PC-3 (cell line): ENCODE results near the gene HOXA6. TPM values are rescaled to one million over a fixed set of nuclear protein-coding genes. Genes with fewer than 3 reads are reported as not detected.

ENCODE experiments used
- ATAC-seq: fragments of 200-7000 bp; cut with Tn5 transposase; 2 replicates; pipeline ENCODE4 v1.9.1; 2020; ENCODE audit warnings: mild to moderate bottlenecking, moderate library complexity
- BruUV-seq: library from RNA; stranded (reverse); fragments of 400-500 nt; replicated peaks from 2 replicates; lab custom pipeline; 2021; lab: Mats Ljungman, UMichigan
- CTCF ChIA-PET: fragments of 300-600 bp; sonication (Branson Sonifier 250); formaldehyde crosslinking; loops from one replicate; lab custom pipeline; 2022; ENCODE audit warnings: antibody characterized with exemption; lab: Charles Lee
- POLR2A ChIA-PET: fragments of 300-600 bp; sonication (Branson Sonifier 250); formaldehyde crosslinking; loops from one replicate; lab custom pipeline; 2022; ENCODE audit warnings: antibody characterized with exemption; ENCODE audit not compliant: unreplicated experiment; lab: Charles Lee
- DNase-seq: peaks from one replicate; pipeline ENCODE4 v3.0.0-alpha.2; 2015
- H2AFZ ChIP-seq: fragments of 300-600 bp; sonication (generic); 2 replicates; pipeline ENCODE4 v1.6.0; 2016; ENCODE audit warnings: antibody characterized with exemption, low read length
- H3F3A ChIP-seq: fragments of 300-600 bp; sonication (generic); one replicate; pipeline ENCODE4 v1.6.0; 2017; ENCODE audit warnings: antibody characterized with exemption, low read length, control low read depth, mild to moderate bottlenecking; ENCODE audit not compliant: unreplicated experiment
- H3K27ac ChIP-seq: fragments of 300-600 bp; sonication (generic); 2 replicates; pipeline ENCODE4 v1.5.1; 2016; ENCODE audit warnings: mild to moderate bottlenecking, low read length
- H3K27me3 ChIP-seq: fragments of 300-600 bp; sonication (generic); 2 replicates; pipeline ENCODE4 v1.6.1; 2016; ENCODE audit warnings: low read length, mixed read lengths
- H3K36me3 ChIP-seq: fragments of 300-600 bp; sonication (generic); 2 replicates; pipeline ENCODE4 v1.6.1; 2016; ENCODE audit warnings: low read depth, mixed run types, low read length, mixed read lengths
- H3K4me1 ChIP-seq: fragments of 300-600 bp; sonication (generic); 2 replicates; pipeline ENCODE4 v1.5.1; 2016; ENCODE audit warnings: low read length; ENCODE audit not compliant: insufficient read depth
- H3K4me2 ChIP-seq: fragments of 300-600 bp; sonication (generic); 2 replicates; pipeline ENCODE4 v1.6.0; 2016; ENCODE audit warnings: low read length
- H3K4me3 ChIP-seq: fragments of 300-600 bp; sonication (generic); 2 replicates; pipeline ENCODE4 v1.5.1; 2016; ENCODE audit warnings: mild to moderate bottlenecking, low read length, mixed read lengths
- H3K79me2 ChIP-seq: fragments of 300-600 bp; sonication (generic); 2 replicates; pipeline ENCODE4 v1.6.1; 2017; ENCODE audit warnings: low read length, mixed read lengths
- H3K9ac ChIP-seq: fragments of 300-600 bp; sonication (generic); 2 replicates; pipeline ENCODE4 v1.6.0; 2016; ENCODE audit warnings: mild to moderate bottlenecking, low read length
- H3K9me2 ChIP-seq: fragments of 300-600 bp; sonication (generic); replicated peaks from 2 replicates; pipeline ENCODE4 v1.6.1; 2016; ENCODE audit warnings: mixed run types, low read length, mixed read lengths
- H3K9me3 ChIP-seq: fragments of 300-600 bp; sonication (generic); 2 replicates; pipeline ENCODE4 v1.6.1; 2016; ENCODE audit warnings: low read length, mixed read lengths
- H4K20me1 ChIP-seq: fragments of 300-600 bp; sonication (generic); 2 replicates; pipeline ENCODE4 v1.6.1; 2016; ENCODE audit warnings: low read length, mixed read lengths
- CTCF ChIP-seq: fragments of 300-600 bp; sonication (generic); conservative IDR thresholded peaks from 2 replicates; pipeline ENCODE4 v1.5.1; 2017; ENCODE audit warnings: antibody characterized with exemption, low read depth, mild to moderate bottlenecking, low read length
- EZH2 ChIP-seq: fragments of 300-600 bp; sonication (generic); IDR thresholded peaks from one replicate; pipeline ENCODE4 v1.6.1; 2017; ENCODE audit warnings: antibody characterized with exemption, mild to moderate bottlenecking, low read length; ENCODE audit not compliant: unreplicated experiment
- EZH2phosphoT487 ChIP-seq: fragments of 300-600 bp; sonication (generic); IDR thresholded peaks from 2 replicates; pipeline ENCODE4 v1.6.1; 2018; ENCODE audit warnings: mild to moderate bottlenecking, antibody characterized with exemption, low read length, borderline replicate concordance
- intact Hi-C: fragments of 100-400 bp; cut with micrococcal nuclease; formaldehyde crosslinking; loops from 2 replicates; pipeline ENCODE4 v1.9.0; 2023
- total RNA-seq: library from RNA; depleted of rRNA; stranded (reverse); fragments of >200 nt; gene quantifications from 2 replicates; pipeline ENCODE4 v1.2.3, GENCODE V29; 2014

The HOXA6 gene
- total RNA-seq, 1 experiment from 2014 or later, result 8.3 TPM

GRCh38 chr7:27109466-27110185 lies 37.9 kb downstream of the HOXA6 start:
- Histone ChIP-seq H3K4me1 (peaks cover 41% of the 10 kb centered on the region), H3K9me2 (no peaks in the 10 kb centered on the region), H4K20me1 (no peaks in the 10 kb centered on the region), H3K9ac (no peak overlapping the region), H2AFZ (no peak overlapping the region), H3K27ac (peak overlapping the region; percentile 99; the same call in 1 of the 2 replicates), H3K36me3 (no peaks in the 10 kb centered on the region), H3K79me2 (peaks cover 47% of the 10 kb centered on the region), H3K27me3 (no peaks in the 10 kb centered on the region), H3F3A (no peaks in the 10 kb centered on the region), H3K4me3 (no peak overlapping the region), H3K4me2 (peak overlapping the region; percentile 96; the same call in 1 of the 2 replicates), H3K9me3 (no peaks in the 10 kb centered on the region)
- DNase-seq, result no peak
- no peak for TF ChIP-seq EZH2
- TF ChIP-seq CTCF, result no peak
- TF ChIP-seq EZH2phosphoT487, result no peak
- no peak for ATAC-seq
- intact Hi-C loops, result loop anchor here (1.0 kb wide), 1 partner anchor 11 kb away; no protein-coding TSS in a partner anchor
- CTCF ChIA-PET, result no interaction called here
- no TSS peak for BruUV-seq
- POLR2A ChIA-PET, result interaction anchor here (0.6 kb wide), 2 partner anchors 80 to 232 kb away, joined by 3 read pairs; no protein-coding TSS in a partner anchor

- Histone ChIP-seq H3K79me2 (peaks cover 41% of the 10 kb centered on the region), H3K4me1 (peaks cover 36% of the 10 kb centered on the region), H3K4me3 (no peak overlapping the region), H3F3A (no peaks in the 10 kb centered on the region), H4K20me1 (no peaks in the 10 kb centered on the region), H3K9me3 (no peaks in the 10 kb centered on the region), H2AFZ (no peak overlapping the region), H3K9me2 (no peaks in the 10 kb centered on the region), H3K36me3 (no peaks in the 10 kb centered on the region), H3K27ac (no peak overlapping the region), H3K4me2 (no peak overlapping the region), H3K27me3 (no peaks in the 10 kb centered on the region), H3K9ac (no peak overlapping the region)
- CTCF ChIA-PET, result no interaction called here
- no TSS peak for BruUV-seq
- ATAC-seq, result no peak
- TF ChIP-seq CTCF (no peak), EZH2phosphoT487 (no peak), EZH2 (no peak)
- POLR2A ChIA-PET, result no interaction called here
- DNase-seq, result peak; percentile 22
- intact Hi-C loops, result no loop called here
Measured at GRCh38 chr7:27108390-27109127, 39.0 kb downstream of the HOXA6 start.
